Fibroblast of pulmonary artery (primary cell): ENCODE data around the gene MYO10.

Experiments used
- DNase-seq: peaks from one replicate; pipeline ENCODE4 v3.0.0-alpha.2; 2010; ENCODE audit warnings: low read depth
- H3K4me3 ChIP-seq: replicated peaks from 2 replicates; pipeline ENCODE4 v1.5.1; 2011; ENCODE audit warnings: low read depth, mild to moderate bottlenecking, control low read depth, low read length, moderate library complexity
- CTCF ChIP-seq: IDR thresholded peaks from 2 replicates; pipeline ENCODE4 v1.5.1; 2011; ENCODE audit warnings: mild to moderate bottlenecking, control low read depth, low read length, inconsistent platforms; ENCODE audit errors: missing control alignments

MYO10 gene

GRCh38 chr5:16852251-16853005, 83.7 kb downstream of the MYO10 start:
- DNase-seq: no peak
- TF ChIP-seq CTCF: no peak
- H3K4me3 ChIP-seq: no peak overlapping the region

- no peak for DNase-seq
- no peak for TF ChIP-seq CTCF
- no peak overlapping the region for H3K4me3 ChIP-seq
Measured at GRCh38 chr5:16849775-16850174, 86.3 kb downstream of the MYO10 start.

GRCh38 chr5:16849181-16849580, 86.9 kb downstream of the MYO10 start:
- no peak overlapping the region for H3K4me3 ChIP-seq
- TF ChIP-seq CTCF: no peak
- no peak for DNase-seq

- no peak for TF ChIP-seq CTCF
- no peak overlapping the region for H3K4me3 ChIP-seq
- DNase-seq: no peak
Measured at GRCh38 chr5:16844952-16845351, 91.1 kb downstream of the MYO10 start.

- no peak for TF ChIP-seq CTCF
- no peak overlapping the region for H3K4me3 ChIP-seq
- peak; percentile 31 for DNase-seq
Measured at GRCh38 chr5:16842896-16843295, 93.2 kb downstream of the MYO10 start.

- H3K4me3 ChIP-seq: no peak overlapping the region
- no peak for DNase-seq
- TF ChIP-seq CTCF: no peak
Measured at GRCh38 chr5:16841416-16841815, 94.7 kb downstream of the MYO10 start.

GRCh38 chr5:16837305-16837704, 98.8 kb downstream of the MYO10 start:
- DNase-seq: no peak
- H3K4me3 ChIP-seq: no peak overlapping the region
- TF ChIP-seq CTCF: no peak
